NCI-H1436 (cell line): ENCODE data around the gene CCNA2.

ENCODE experiments used
- DNase-seq: peaks from one replicate; lab custom pipeline; 2025; lab: John Stamatoyannopoulos, UW

CCNA2 gene

DNA sequence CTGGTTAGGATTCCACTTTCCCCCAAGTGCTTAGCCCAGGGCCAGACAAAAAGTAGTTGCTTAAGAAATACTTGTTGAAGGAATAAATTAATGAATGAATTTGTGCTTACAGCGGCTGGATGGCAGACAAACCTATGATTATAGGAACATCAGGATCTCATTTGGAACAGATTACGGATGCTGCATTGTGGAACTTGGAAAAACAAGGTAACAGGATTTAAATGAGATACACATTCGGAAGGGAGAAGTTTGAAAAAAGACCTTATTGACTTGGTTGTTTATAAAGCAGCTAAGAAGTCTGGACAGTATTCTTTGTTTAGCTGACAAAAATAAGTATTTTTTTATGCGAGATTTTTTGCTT lies 22.0 kb downstream of the CCNA2 start:
- no peak for DNase-seq

DNA sequence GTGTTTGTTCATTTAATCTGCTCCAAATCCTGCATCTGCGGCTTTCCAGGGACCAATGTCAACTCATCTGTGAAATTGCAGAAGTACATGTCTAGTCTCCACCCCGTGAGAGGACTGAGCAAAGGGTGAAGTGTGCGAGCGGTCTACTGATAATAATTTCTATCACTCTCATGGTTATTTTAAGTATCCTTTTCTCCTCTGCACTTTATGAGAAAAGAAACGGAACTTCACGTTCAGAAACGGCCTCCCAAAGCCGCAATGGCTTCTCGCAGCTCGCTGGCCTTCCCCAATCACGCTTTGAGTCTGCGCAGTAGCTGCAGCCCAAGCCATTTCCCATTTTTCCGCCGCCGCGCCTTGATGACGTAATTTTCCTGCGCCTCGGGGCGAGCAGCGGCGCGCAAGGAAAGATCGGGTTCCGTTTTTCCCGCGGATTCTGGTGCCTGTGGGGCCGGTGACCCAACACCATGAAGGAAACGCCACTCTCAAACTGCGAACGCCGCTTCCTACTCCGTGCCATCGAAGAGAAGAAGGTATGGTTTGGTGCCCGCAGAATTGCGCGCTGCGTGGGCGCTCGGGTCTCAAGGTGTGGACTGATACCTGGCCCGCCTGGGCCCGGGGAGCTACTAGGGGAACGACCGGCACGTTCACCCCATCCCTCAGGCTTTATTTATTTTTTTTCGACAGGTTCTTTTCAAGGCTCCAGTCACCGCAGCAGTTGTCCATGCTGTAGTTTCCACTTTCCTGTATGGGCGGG lies 22.5 kb downstream of the CCNA2 start, which contains the start of gene EXOSC9:
Gene EXOSC9 (plus strand): TSS at position 363 of the 754 bp plus-strand sequence. CDS start 102 bp downstream, at position 465.
- peak; percentile 92 for DNase-seq

DNA sequence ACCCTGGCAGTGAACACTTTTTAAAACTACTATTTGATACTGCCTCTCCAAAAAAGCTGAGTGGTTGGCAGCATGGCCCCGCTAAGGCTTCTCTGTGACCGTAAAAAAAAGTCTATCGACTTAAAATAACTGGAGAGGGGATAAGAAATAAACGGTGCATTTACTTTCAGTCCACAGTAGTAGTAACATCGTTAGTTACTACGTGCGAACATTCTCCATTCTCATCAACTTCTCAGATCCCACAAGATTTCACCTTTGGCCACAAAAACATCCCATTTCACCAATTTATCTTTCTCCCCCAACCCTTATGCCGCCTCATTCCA lies 23.1 kb downstream of the CCNA2 start:
- no peak for DNase-seq

GRCh38 chr4:121799867-121800501 lies 23.7 kb downstream of the CCNA2 start:
- DNase-seq, result no peak

DNA sequence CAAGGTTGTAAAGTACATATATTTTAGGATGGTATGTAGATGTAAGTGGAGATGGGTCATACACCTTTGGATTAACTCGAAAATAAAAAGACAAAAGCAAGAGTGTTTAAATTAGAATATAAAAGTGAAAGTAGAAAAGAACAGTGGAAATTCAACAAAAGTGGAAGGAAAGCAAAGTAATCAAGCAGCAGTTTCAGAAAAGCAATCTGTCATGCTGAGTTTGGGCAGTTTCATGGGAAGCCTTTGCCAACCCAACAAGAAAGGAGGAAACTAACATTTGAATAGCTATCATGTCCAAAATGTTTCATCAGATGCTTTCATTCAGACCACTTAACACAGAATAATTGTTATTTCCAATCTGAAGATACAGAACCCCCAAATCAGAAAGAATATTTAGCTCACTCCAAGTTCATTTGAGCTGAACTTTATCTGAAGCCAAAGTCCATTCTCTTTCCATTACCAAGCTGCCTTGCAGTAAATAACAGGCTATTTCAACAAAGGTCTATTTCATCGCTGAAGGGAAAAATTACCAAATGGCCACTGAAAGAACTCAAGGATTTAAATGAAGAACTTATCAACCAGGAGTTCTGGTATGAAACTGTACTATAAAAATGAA lies 24.4 kb downstream of the CCNA2 start:
- DNase-seq, result no peak

- no peak for DNase-seq
Measured at GRCh38 chr4:121796283-121796682, 27.4 kb downstream of the CCNA2 start.

- DNase-seq, result no peak
Measured at GRCh38 chr4:121794505-121795188, 29.0 kb downstream of the CCNA2 start.

DNA sequence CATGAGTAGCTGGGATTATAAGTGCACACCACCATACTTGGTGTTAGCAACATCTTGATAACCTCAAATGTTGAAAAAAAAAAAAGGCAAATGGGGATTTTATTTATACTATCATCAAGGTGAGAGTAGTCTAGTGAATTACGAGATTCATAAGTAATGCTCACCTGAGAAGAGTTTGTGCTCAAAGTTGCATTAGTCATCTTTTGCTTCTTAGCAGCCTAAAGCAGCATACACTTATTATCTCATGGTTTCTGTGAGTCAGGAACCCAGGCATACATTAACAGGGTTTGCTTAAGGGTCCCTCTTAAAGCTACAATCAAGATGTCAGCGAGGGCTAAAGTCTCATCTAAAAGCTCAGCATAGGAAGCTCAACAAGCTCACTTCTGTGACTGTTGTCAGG lies 30.7 kb downstream of the CCNA2 start:
- no peak for DNase-seq

GRCh38 chr4:121791481-121791880 lies 32.2 kb downstream of the CCNA2 start:
- no peak for DNase-seq

DNA sequence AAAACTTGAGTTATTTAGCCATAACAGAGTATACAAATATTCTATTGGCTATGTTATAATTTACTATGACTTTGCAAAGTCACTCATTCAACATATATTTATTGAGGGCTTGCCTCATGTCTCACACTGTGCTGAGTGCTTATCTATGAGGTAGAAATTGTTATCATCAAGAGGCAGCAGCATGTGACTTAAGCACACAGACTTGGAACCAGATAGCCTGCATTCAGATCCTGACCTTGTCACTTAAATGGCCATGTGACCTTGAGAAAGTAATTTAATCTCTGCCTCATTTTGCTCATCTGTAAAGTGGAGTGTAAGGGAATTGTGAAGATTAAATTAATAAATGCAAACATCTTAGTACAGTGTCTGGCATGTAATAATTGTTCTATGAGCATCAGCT lies 32.7 kb downstream of the CCNA2 start:
- no peak for DNase-seq

DNA sequence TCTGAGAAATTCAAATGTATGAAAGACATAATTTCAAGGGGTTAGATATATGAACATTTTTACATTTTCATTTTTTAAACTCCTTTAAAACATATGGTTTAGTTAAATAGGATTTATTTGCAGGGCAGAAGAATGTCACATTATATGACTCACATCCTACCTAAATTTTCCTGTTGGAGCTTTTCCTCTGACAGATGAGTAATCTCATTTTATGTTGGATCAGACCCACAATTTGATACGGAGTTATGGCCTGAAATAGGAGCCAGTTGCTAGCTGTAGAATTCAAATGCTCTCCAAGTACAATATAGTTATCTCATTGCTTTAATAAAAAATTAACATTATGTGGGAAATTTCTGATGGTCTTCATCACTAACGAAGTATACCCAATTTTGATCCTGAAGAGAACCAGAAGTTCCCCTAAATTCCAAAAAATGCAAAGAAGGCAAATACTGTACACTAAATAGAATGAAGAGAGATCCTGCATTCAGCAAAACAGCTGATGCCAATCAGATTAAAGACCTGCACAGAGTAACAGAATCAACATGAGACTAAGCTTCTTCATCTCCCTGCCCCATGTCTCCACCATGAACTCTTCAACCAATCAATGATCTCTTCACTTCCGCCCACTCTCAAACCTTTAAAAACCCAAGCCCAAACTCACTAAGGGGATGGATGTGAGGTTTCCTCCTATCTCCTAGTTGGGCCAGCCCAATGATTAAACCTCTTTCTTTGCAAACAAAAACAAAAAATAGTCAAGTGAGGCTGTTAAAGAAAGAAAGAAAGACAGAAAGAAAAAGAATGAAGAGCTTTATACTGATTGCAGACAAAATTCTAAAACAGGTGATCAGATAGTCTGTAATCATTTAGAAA lies 33.5 kb downstream of the CCNA2 start:
- no peak for DNase-seq

DNA sequence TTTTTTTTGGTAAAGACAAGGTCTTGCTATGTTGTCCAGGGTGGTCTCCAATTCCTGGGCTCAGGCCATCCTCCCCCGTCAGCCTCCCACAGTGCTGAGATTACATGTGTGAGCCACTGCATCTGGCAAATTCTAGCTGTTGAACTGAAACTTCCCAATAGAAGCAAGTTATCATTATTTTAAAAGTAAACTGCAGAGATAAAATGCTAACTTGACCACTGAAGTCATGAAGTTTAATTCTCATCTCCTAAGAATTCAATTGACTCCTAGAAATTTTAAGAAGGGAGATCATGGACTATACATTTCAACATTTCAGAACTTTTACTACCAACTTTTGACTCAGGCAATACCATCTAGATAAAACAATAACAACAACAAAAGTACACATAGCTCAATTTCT lies 34.2 kb downstream of the CCNA2 start:
- no peak for DNase-seq

GRCh38 chr4:121788896-121789295 lies 34.8 kb downstream of the CCNA2 start:
- no peak for DNase-seq

DNA sequence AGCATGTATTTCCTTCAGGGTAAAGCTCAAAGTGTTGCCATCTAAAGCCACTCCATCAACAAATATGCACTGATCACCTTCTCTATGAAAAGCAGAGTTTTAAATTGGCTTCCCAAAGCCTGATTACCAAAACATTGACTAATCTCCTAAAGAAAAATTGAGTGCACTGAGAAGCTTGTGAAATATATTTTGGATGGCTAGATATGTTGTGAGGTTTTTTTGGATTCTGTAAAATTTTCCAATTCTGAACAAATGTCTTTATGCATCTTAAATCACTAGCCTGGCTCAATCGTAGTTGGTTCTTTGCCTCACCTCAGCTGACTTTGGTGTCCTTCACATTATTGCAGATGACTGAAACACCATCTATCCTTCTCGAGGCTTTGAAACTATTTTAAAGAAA lies 37.5 kb downstream of the CCNA2 start:
- DNase-seq, result no peak

GRCh38 chr4:121785479-121785878 lies 38.2 kb downstream of the CCNA2 start:
- no peak for DNase-seq

GRCh38 chr4:121784975-121785374 lies 38.7 kb downstream of the CCNA2 start:
- DNase-seq, result no peak

DNA sequence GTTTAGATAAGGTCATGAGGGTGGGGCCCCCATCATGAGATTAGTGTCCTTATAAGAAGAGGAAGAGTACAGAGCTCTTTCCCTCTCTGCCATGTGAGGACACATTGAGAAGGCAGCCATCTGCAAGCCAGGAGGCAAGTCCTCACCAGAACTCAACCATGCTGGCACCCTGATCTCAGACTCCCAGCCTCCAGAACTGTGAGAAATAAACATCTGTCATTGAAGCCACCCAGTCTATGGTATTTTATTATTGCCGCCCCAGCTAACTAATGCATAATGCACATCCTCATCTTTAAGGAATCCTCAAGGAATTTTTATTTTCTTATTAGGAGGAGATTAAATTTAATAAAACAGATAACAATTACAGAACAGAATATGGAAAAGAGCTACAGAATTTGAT lies 39.3 kb downstream of the CCNA2 start:
- no peak for DNase-seq

DNA sequence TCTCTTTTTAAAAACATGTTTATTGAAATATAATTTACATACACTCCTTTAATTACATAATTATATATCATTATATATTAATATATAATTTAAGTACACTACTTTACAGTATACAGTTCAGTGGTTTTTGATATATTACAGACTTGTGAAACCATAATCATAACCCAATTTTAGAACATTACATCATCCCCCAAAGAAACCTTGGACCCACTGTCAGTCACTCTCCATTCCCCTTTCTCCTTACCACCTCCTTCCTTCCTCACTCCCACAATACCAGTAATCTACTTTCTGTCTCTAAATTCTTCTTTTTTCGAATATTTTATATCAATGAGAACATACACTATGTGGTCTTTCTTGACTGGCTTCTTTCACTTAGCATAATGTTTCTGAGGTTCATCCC lies 40.5 kb downstream of the CCNA2 start:
- DNase-seq, result no peak

DNA sequence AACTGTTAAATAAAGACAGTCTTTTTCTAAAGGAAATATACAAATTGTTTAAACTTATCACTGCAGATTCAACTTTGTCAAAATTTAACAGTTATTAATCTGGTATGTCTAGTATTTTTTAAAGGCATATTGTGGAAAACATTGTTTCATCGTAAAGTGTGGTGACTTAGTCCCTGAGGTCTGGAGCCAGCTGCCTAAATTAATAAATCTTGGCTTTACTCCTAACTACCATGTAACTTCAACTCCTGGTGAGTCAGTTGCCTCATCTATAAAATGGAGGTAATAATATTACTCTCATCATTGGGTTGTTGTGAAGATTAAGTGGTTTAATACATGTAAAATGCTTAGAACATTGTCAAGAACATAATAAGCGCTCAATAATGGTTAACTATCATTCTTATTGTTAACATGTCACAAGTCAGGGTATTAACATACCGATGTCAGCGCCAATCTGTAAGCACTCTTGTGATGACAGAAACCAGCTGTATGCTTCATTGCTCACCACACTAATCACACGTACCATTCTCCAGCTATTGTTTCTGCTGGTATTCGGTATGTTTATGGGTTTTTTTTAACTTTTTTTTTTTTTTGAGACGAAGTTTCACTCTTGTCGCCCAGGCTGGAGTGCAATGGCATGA lies 44.6 kb downstream of the CCNA2 start:
- no peak for DNase-seq

DNA sequence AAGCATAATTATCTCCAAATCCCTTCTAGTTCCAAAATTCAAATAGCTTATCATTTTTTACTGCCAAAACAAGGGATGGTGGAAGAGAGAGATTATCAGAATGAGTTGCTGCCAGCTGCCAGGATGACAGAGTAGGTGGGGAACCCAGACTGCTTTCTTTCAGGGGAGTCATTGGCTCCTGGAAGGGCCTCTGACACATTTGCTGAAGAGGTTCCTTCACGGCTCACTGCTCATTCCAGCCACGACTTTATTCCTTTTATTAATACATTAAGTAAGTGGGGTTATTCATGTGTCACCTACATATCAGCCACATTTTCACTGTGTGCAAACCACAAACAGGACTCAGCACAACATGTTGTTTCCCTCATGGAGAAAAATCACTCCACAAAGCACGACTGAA lies 46.1 kb downstream of the CCNA2 start:
- DNase-seq, result no peak

- DNase-seq, result no peak
Measured at GRCh38 chr4:121776610-121777401, 46.9 kb downstream of the CCNA2 start.
